GM06990 (cell line): ENCODE measurements around the gene ADARB2.

Experiments used
- DNase-seq: peaks from one replicate; pipeline ENCODE4 v3.0.0-alpha.2; 2011; ENCODE audit not compliant: insufficient read length; ENCODE audit errors: extremely low read depth
- H3K27me3 ChIP-seq: replicated peaks from 2 replicates; pipeline ENCODE4 v1.6.0; 2011; ENCODE audit warnings: low read length; ENCODE audit not compliant: control insufficient read depth, insufficient read depth
- H3K36me3 ChIP-seq: 2 replicates; pipeline ENCODE4 v1.5.1; 2011; ENCODE audit warnings: low read length; ENCODE audit not compliant: control insufficient read depth, insufficient read depth
- H3K4me3 ChIP-seq: replicated peaks from 2 replicates; pipeline ENCODE4 v1.5.1; 2011; ENCODE audit warnings: low read depth, mild to moderate bottlenecking, control low read depth, low read length
- CTCF ChIP-seq: IDR thresholded peaks from 2 replicates; pipeline ENCODE4 v1.5.1; 2011; ENCODE audit warnings: low read length, control low read depth, mild to moderate bottlenecking, inconsistent platforms; ENCODE audit not compliant: insufficient read depth, poor library complexity, severe bottlenecking

The ADARB2 gene

DNA sequence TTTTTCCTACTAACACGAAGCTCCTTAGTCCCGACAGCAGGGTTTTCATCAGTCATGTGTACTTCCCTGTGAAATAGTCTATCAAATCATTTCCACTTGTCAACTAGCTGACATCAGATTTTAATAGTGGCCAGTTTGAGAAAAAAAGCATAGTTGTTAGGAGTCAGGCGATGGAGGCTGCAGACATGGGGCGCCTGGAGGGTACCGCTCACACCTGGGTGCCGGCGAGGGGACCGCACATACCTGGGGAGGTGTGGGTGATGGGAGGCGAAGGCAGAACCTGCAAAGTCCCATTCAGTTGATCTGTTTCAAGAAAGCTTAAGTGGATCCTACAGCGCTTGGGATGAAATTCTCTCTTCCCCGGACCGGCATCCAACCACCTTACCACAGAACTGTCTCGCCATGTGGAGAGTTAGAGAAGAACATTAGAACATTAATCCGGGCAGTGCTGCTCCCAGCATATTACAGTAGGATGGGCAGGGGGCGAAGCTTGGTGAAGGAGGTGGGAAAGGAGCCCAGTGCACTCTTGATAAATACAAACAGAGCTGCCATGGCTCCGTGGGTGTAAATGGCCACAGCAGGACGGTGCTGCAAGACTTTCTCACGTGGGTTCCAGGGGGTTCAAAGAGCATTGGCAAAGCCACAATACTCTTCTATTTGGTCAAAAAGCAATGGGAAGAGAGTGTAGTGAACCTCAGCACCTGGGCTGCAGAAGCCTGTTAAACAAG is 24.2 kb downstream of the ADARB2 start:
- TF ChIP-seq CTCF, result no peak

GRCh38 chr10:1712314-1712713 is 25.0 kb downstream of the ADARB2 start:
- Histone ChIP-seq H3K36me3 (peaks cover 4% of the 10 kb centered on the region), H3K27me3 (no peaks in the 10 kb centered on the region), H3K4me3 (no peak overlapping the region)
- DNase-seq, result peak; percentile 53
- no peak for TF ChIP-seq CTCF

More for the DNA sequence above, 24.2 kb downstream of the ADARB2 start:
- no peak for DNase-seq
- H3K27me3 ChIP-seq, result no peaks in the 10 kb centered on the region
- peaks cover 4% of the 10 kb centered on the region for H3K36me3 ChIP-seq
- H3K4me3 ChIP-seq, result no peak overlapping the region; the same call in 1 of the 2 replicates

DNA sequence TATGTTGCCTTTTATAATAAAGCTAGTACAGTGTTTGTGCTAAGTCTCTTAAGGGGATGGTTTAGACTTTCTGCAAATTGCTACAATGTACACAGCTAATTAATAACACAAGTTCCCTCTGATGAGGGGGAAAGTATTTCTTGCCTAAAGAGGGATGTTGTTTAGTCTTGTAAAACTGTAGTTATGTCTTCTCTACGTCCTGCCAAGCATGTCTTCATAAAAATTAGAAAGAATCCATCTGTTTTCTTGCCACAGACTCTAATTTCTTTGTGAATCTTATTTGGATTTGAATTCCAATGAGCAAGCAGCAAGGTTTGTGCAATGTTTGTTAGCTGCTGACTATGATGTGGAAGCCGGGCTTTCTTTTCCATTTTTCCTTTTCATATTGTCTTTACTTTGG is 28.2 kb downstream of the ADARB2 start:
- TF ChIP-seq CTCF, result no peak
- Histone ChIP-seq H3K36me3 (peaks cover 4% of the 10 kb centered on the region), H3K4me3 (no peak overlapping the region), H3K27me3 (no peaks in the 10 kb centered on the region)
- no peak for DNase-seq

GRCh38 chr10:1708746-1709145 is 28.6 kb downstream of the ADARB2 start:
- Histone ChIP-seq H3K4me3 (no peak overlapping the region), H3K36me3 (peaks cover 4% of the 10 kb centered on the region), H3K27me3 (no peaks in the 10 kb centered on the region)
- no peak for DNase-seq
- no peak for TF ChIP-seq CTCF

- TF ChIP-seq CTCF, result no peak
- H3K27me3 ChIP-seq, result no peaks in the 10 kb centered on the region
- no peak overlapping the region for H3K4me3 ChIP-seq
- DNase-seq, result peak; percentile 43
- peaks cover 4% of the 10 kb centered on the region for H3K36me3 ChIP-seq
Observed at GRCh38 chr10:1706711-1707110, 30.6 kb downstream of the ADARB2 start.
